Activated CD4-positive, alpha-beta T cell treated with anti-CD3 and anti-CD28 coated beads for 1 hour (primary cell): Measurements from ENCODE around the gene PNPLA1.

Source experiments
- DNase-seq: peaks from one replicate; pipeline ENCODE4 v3.0.0-alpha.2; 2020

PNPLA1 gene

GRCh38 chr6:36246506-36247268, 23.2 kb upstream of the PNPLA1 start:
- no peak for DNase-seq

GRCh38 chr6:36247693-36248092, 22.2 kb upstream of the PNPLA1 start:
- no peak for DNase-seq

- no peak for DNase-seq
Observed at GRCh38 chr6:36248980-36249379, 20.9 kb upstream of the PNPLA1 start.

- no peak for DNase-seq
Observed at GRCh38 chr6:36249536-36249935, 20.3 kb upstream of the PNPLA1 start.

GRCh38 chr6:36252005-36252404, 17.9 kb upstream of the PNPLA1 start:
- DNase-seq, result no peak

DNA sequence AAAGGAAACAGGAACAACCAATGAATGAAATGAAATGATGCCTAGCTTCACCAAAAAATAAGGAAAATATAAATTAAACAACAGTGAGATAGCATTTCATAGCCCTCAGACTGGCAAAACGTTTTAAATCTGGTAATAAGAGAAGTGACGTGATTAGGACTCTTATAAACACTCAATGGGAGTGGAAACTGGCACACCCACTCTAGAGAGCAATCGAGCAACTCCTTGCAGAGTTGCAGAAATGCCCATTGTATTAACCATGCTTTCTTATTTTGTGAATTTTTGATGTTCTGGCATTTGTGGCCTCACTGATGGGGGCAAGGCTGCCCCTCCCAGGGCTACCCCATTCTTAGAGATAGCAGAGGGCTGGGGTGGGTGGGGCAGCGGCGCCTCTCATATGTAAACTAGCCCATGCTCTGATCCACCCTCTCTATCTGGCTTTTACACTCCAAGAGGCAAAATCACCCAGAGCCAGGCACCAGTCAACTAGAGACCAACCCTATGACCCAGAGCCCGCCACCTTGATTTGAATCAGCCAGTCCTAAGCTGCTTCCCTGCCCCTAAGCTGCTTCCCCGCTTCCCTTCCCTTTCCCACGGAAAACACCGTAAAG, 6.4 kb upstream of the PNPLA1 start:
- DNase-seq, result no peak

DNA sequence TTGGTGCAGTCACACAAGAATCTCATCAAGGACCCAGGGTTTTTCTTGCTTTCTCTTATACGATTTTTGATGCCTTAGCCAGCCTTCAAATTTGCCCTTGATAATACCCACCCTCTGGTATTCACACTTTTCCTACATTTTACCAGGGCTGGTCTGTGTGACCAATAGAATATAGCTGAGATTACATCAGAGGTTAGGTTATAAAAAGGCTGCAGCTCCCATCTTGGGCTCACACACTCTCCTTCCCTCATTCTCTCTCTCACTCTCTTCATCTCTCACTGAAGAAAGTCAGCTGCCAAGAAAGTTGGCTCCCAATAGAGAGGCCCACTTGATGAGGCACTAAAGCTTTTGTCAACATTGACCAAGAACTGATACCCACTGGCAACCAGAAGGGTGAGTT, 4.1 kb upstream of the PNPLA1 start:
- no peak for DNase-seq

GRCh38 chr6:36266913-36267644, 2.8 kb upstream of the PNPLA1 start:
- DNase-seq, result no peak

- no peak for DNase-seq
Observed at GRCh38 chr6:36267731-36268477, 2.0 kb upstream of the PNPLA1 start.

DNA sequence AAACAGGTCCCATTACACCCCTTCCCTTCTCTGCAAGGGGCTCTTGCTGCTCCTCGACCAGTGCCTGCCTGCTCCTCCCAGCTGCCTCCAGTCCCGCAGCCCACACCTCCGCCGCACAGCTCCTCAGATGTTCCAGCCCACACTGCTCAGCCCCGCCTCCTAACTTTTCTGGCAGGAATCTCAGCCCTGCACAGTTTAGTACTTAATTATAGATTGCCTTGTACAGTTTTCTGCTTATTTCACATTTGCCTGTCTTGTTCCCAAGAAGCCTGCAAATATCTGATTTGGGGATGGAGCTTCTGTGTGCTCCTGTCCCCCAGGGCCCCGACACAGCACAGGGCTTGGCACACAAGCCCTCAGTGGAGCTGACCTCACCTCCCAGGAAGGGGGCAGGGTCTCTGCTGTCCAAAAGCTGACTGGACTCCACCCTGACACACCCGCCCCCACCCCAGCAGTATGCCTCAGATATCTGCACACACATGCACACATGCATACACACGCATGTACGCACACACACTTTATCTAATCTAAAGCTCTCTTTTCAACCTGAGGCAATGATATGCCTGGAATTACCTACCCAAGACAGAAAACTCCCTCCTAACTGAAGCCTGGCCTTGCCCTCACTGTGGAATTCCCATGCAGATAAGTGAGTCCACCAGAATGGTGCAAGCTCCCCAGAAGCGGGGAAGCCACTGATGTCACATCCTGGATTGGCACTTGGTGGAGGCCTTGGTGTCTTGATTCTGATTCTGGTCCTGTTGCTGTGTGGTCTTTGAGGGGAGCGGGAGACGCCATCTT, 1.2 kb upstream of the PNPLA1 start:
- no peak for DNase-seq

GRCh38 chr6:36272234-36272633, 2.4 kb downstream of the PNPLA1 start:
- DNase-seq, result no peak

DNA sequence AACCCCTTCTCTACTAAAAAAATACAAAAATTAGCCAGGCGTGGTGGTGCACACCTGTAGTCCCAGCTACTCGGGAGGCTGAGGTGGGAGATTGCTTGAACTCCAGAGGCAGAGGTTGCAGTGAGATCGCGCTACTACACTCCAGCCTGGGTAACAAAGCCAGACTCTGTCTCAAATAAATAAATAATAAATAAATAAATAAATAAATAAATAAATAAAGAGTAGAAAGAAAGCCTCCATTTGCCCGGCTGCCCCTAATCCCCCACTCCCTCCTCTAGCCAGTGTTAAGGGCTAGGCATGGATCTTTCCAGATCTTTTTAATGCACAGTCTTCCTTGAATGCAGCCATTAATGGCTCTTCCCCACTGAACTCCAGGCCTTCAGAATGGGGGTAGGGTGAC, 3.2 kb downstream of the PNPLA1 start:
- DNase-seq, result no peak

DNA sequence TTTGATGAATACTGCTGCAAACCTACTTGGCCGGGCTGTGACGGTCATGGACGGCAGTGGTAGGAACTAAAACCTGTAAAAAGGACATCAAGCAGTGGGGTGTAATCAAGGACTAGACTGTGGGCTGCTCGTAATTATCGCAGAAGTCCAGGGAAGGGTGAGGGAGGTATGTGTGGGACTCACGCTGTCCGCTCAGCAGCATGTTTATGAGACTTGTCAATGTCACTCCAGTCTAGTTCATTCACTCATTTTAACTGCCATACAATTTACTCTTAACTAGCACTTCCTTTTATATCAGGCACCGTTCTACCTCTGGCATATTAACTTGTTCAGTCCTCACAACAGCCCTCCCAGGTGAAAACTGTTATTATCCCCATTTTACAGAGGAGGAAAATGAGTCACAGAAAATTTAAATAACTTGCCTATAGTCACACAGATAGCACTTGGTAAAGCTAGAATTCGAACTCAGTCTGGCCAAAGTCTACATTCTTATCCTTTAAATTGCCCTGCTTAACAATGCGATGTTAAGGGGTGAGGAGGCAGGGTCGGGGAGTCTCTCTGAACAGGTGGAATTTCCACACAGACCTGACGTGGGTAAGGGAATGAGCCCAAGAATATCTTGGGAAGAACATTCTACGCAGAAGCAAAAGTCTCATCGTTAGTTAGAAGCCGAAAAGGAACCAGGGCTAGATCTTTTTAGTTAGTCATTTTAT, 4.1 kb downstream of the PNPLA1 start:
- DNase-seq, result no peak

DNA sequence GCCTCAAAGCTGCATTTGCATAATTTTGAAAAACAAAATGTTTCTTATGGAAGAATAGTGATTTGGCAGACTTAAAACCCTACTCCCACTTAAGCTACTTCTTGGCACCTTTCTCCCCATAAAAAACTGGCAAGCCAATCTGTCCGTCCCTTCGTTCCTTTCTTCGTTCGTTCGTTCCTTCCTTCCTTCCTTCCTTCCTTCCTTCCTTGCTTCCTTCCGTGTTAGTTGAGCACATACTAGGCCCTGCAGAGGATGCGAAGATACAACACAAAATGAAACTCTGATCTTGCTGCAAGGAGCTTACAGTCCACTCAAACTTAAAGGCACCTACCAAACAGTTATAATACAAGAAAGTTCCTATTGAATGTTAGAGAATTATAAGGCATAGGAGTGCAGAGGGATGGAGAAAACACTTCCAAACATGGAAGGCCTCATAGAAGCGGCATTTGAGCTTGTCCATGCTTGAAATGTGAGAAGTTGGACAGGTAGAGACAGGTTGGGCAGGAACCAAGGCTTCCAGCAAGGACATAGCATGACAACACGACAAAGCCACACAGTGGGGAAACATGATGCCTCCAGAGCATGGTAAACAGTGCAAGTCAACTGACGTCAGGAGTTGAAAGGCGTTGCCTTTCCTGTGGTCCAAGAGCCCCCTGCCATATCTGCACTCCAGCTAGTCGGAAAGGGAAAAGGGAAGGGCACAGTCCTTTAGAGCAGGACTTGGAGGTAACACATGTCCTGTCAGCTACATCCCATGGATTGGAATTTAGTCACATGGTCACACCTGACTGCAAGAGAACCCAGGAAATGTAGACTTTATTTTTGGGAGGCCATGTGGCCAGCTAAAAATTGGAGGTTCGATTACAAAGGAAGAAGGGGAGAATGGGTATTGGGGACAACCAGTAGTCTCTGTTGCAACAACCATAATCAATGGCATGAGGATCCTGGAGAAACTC, 7.0 kb downstream of the PNPLA1 start:
- DNase-seq, result no peak

DNA sequence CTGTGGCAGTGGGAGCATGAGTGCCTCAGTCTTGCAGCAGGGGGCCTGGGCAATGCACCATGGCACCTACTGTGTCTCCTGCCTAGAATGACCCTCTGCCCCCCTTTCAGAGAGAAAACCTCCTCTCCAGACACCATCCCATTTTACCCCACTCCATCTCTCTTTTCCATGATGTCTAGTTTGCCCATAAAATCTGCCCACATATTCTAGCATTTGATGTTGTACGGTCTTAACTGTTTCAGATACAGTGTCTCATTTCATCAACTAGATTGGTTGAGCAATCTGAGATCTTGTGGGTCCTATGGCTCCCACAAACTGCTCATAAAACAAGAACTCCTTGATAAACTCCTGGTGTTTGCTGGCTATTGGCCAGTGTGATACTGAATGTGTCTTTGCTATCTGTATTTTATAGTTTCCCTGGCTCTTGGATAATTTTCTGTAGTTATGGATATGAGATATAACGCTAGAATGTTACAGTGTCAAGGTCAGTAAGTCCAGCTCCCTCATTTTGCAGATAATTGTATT, 8.1 kb downstream of the PNPLA1 start:
- DNase-seq, result no peak

- DNase-seq, result no peak
Observed at GRCh38 chr6:36280467-36280866, 10.6 kb downstream of the PNPLA1 start.

DNA sequence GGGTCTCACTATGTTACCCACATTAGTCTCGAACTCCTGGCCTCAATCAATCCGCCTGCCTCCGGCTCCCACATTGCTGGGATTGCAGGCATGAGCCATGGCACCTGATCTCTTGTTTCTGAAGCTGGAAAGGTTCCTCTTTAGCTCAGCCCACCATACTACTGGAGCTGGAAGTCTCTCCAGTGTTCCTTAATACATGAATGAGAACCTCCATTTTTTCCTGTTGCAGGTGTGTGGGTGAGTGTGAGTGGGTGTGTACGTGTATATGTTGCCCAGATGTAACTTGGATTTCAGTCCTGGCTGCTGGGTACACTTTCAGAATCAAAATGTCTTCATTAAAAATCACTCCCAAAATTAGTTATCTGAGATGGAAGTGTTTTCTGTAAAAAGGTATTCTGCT, 11.1 kb downstream of the PNPLA1 start:
- no peak for DNase-seq

- DNase-seq, result no peak
Observed at GRCh38 chr6:36283608-36284007, 13.7 kb downstream of the PNPLA1 start.

- DNase-seq, result no peak
Observed at GRCh38 chr6:36284359-36284758, 14.5 kb downstream of the PNPLA1 start.

GRCh38 chr6:36285187-36285671, 15.4 kb downstream of the PNPLA1 start:
- DNase-seq, result no peak
